H1 (cell line): ENCODE measurements around the gene RPA4. TPM values are rescaled to one million over a fixed set of nuclear protein-coding genes. Genes with fewer than 3 reads are reported as not detected.

Source experiments
- CTCF ChIA-PET: fragments of 300-600 bp; sonication (Branson Sonifier 250); formaldehyde crosslinking; loops from one replicate; lab custom pipeline; 2021; ENCODE audit not compliant: partially characterized antibody; lab: Charles Lee
- POLR2A ChIA-PET: fragments of 300-600 bp; sonication (Branson Sonifier 250); formaldehyde crosslinking; loops from one replicate; lab custom pipeline; 2021; ENCODE audit warnings: inconsistent platforms; ENCODE audit not compliant: partially characterized antibody; lab: Charles Lee
- DNase-seq, 2 experiments: peaks; one replicate each; pipeline versions ENCODE4 v3.0.0 to v3.0.0-alpha.2; 2010 to 2022; ENCODE audit warnings: low spot score in 2 of 2, low read depth in 1 of 2, mixed read lengths in 1 of 2
- FAIRE-seq: peaks from 2 replicates; lab custom pipeline; 2011; peaks lifted over from hg19 to GRCh38; lab: Jason Lieb, UNC
- H2AFZ ChIP-seq: 2 replicates; pipeline ENCODE4 v1.8.1; 2012; ENCODE audit warnings: low read length, inconsistent platforms
- H2AK5ac ChIP-seq: 2 replicates; pipeline ENCODE4 v1.6.1; 2013; ENCODE audit warnings: low read depth, low read length
- H2BK120ac ChIP-seq: replicated peaks from 2 replicates; pipeline ENCODE3; 2013; ENCODE audit warnings: low read depth, low read length, inconsistent platforms
- H2BK12ac ChIP-seq: 2 replicates; pipeline ENCODE4 v1.6.1; 2013; ENCODE audit warnings: low read depth, low read length
- H2BK15ac ChIP-seq: 2 replicates; pipeline ENCODE4 v1.6.1; 2013; ENCODE audit warnings: low read length
- H2BK20ac ChIP-seq: 2 replicates; pipeline ENCODE4 v1.6.1; 2013; ENCODE audit warnings: low read length
- H2BK5ac ChIP-seq: 2 replicates; pipeline ENCODE4 v1.6.1; 2013; ENCODE audit warnings: low read depth, low read length
- H3K14ac ChIP-seq: 2 replicates; pipeline ENCODE4 v1.6.1; 2013; ENCODE audit warnings: inconsistent platforms; ENCODE audit not compliant: insufficient read length
- H3K18ac ChIP-seq: 2 replicates; pipeline ENCODE4 v1.6.1; 2013; ENCODE audit warnings: low read length; ENCODE audit errors: extremely low read depth
- H3K23ac ChIP-seq: 2 replicates; pipeline ENCODE4 v1.6.1; 2013; ENCODE audit warnings: inconsistent platforms; ENCODE audit not compliant: insufficient read length
- H3K23me2 ChIP-seq: 2 replicates; pipeline ENCODE4 v1.6.1; 2013; ENCODE audit warnings: low read depth, low read length
- H3K27ac ChIP-seq: 2 replicates; pipeline ENCODE4 v1.6.1; 2011; ENCODE audit warnings: low read depth, low read length, inconsistent platforms
- H3K27me3 ChIP-seq, 4 experiments: replicated peaks in 1 of 4; 1 replicate in 1 of 4; 2 replicates in 3 of 4; pipeline versions ENCODE4 v1.6.1 to v1.8.1; 2011 to 2013; ENCODE audit warnings: low read length in 3 of 4, mild to moderate bottlenecking in 3 of 4, inconsistent platforms in 2 of 4, mixed read lengths in 2 of 4, moderate library complexity in 1 of 4; ENCODE audit not compliant: control insufficient read depth in 3 of 4, insufficient read depth in 3 of 4; ENCODE audit errors: extremely low read depth in 1 of 4
- H3K36me3 ChIP-seq, 4 experiments: 2 replicates each; pipeline versions ENCODE4 v1.6.1 to v1.8.1; 2011 to 2013; ENCODE audit warnings: mild to moderate bottlenecking in 4 of 4, low read length in 3 of 4, moderate library complexity in 2 of 4, control low read depth in 1 of 4, inconsistent platforms in 1 of 4; ENCODE audit not compliant: insufficient read depth in 4 of 4, control insufficient read depth in 2 of 4
- H3K4ac ChIP-seq: replicated peaks from 2 replicates; pipeline ENCODE3; 2013; ENCODE audit warnings: low read length, low read depth, mixed read lengths, inconsistent platforms; ENCODE audit not compliant: insufficient read length
- H3K4me1 ChIP-seq, 4 experiments: replicated peaks in 1 of 4; 1 replicate in 1 of 4; 2 replicates in 3 of 4; pipeline versions ENCODE4 v1.6.1 to v1.8.1; 2011 to 2013; ENCODE audit warnings: low read length in 3 of 4, inconsistent platforms in 2 of 4, mixed read lengths in 1 of 4; ENCODE audit not compliant: insufficient read depth in 4 of 4, control insufficient read depth in 3 of 4
- H3K4me2 ChIP-seq, 2 experiments: 2 replicates each; pipeline versions ENCODE4 v1.6.1 to v1.8.1; 2011 to 2013; ENCODE audit warnings: low read depth in 2 of 2, low read length in 2 of 2, control low read depth in 1 of 2, inconsistent platforms in 1 of 2, mild to moderate bottlenecking in 1 of 2; ENCODE audit not compliant: insufficient read depth in 1 of 2
- H3K4me3 ChIP-seq, 4 experiments: fragments of 200-600, 300-600 bp in 1 of 4; sonication (generic), shearing (Covaris generic), sonication (Bioruptor Twin) in 1 of 4; 2 replicates each; pipeline versions ENCODE4 v1.5.1 to v1.8.1; 2011 to 2016; ENCODE audit warnings: low read length in 4 of 4, low read depth in 3 of 4, control low read depth in 2 of 4, inconsistent platforms in 2 of 4, mild to moderate bottlenecking in 2 of 4, mixed read lengths in 1 of 4, moderate library complexity in 1 of 4; ENCODE audit not compliant: insufficient read depth in 2 of 4; ENCODE audit errors: extremely low read depth in 1 of 4
- H3K56ac ChIP-seq: replicated peaks from 2 replicates; pipeline ENCODE3; 2013; ENCODE audit warnings: low read depth, mild to moderate bottlenecking, mixed read lengths, low read length, inconsistent platforms; ENCODE audit not compliant: insufficient read length
- H3K79me1 ChIP-seq: 2 replicates; pipeline ENCODE4 v1.6.1; 2013; ENCODE audit warnings: low read depth, low read length, control low read depth
- H3K79me2 ChIP-seq, 2 experiments: 2 replicates each; pipeline versions ENCODE4 v1.6.1 to v1.8.1; 2012 to 2013; ENCODE audit warnings: low read length in 2 of 2, mild to moderate bottlenecking in 2 of 2, inconsistent platforms in 1 of 2; ENCODE audit not compliant: insufficient read depth in 2 of 2, control insufficient read depth in 1 of 2
- H3K9ac ChIP-seq, 4 experiments: replicated peaks in 1 of 4; 1 replicate in 1 of 4; 2 replicates in 3 of 4; pipeline versions ENCODE4 v1.6.1 to v1.8.1; 2011 to 2013; ENCODE audit warnings: low read depth in 3 of 4, low read length in 3 of 4, control low read depth in 2 of 4, mild to moderate bottlenecking in 2 of 4, moderate library complexity in 2 of 4, inconsistent platforms in 1 of 4; ENCODE audit errors: extremely low read depth in 1 of 4
- H3K9me3 ChIP-seq, 2 experiments: 2 replicates each; pipeline versions ENCODE4 v1.6.1 to v1.8.1; 2012 to 2013; ENCODE audit warnings: mild to moderate bottlenecking in 2 of 2, moderate library complexity in 2 of 2, control low read depth in 1 of 2, inconsistent platforms in 1 of 2, low read depth in 1 of 2, low read length in 1 of 2, mixed read lengths in 1 of 2; ENCODE audit not compliant: insufficient read depth in 2 of 2
- H4K20me1 ChIP-seq, 2 experiments: replicated peaks in 1 of 2; 2 replicates each; pipeline versions ENCODE3 to v1.8.1; 2011 to 2013; ENCODE audit warnings: inconsistent platforms in 2 of 2, low read length in 2 of 2, mild to moderate bottlenecking in 1 of 2; ENCODE audit not compliant: insufficient read depth in 2 of 2, control insufficient read depth in 1 of 2
- H4K5ac ChIP-seq: 2 replicates; pipeline ENCODE4 v1.6.1; 2013; ENCODE audit warnings: low read length, low read depth, mixed read lengths, inconsistent platforms; ENCODE audit not compliant: insufficient read length
- H4K8ac ChIP-seq: 2 replicates; pipeline ENCODE4 v1.8.0; 2013; ENCODE audit warnings: mild to moderate bottlenecking, moderate library complexity, low read length, inconsistent platforms; ENCODE audit not compliant: insufficient read depth; ENCODE audit errors: extremely low read depth
- H4K91ac ChIP-seq: replicated peaks from 2 replicates; pipeline ENCODE3; 2013; ENCODE audit warnings: low read length, mixed read lengths, inconsistent platforms; ENCODE audit not compliant: insufficient read length
- BCL11A ChIP-seq, 2 experiments: IDR thresholded peaks; one replicate each; pipeline ENCODE4 v1.6.1; 2011; ENCODE audit warnings: low read depth in 2 of 2, low read length in 2 of 2, mild to moderate bottlenecking in 2 of 2
- FOSL1 ChIP-seq: IDR thresholded peaks from 2 replicates; pipeline ENCODE4 v1.6.1; 2011; ENCODE audit warnings: mild to moderate bottlenecking, low read depth, low read length, moderate library complexity; ENCODE audit not compliant: insufficient read depth
- GABPA ChIP-seq: IDR thresholded peaks from 2 replicates; pipeline ENCODE4 v1.6.1; 2011; ENCODE audit warnings: mild to moderate bottlenecking, low read length, moderate library complexity, borderline replicate concordance; ENCODE audit not compliant: insufficient read depth
- JUN ChIP-seq: IDR thresholded peaks from 2 replicates; pipeline ENCODE4 v1.6.1; 2011; ENCODE audit warnings: low read depth, mild to moderate bottlenecking, improper control_type of control experiment, low read length
- KDM4A ChIP-seq: IDR thresholded peaks from one replicate; pipeline ENCODE4 v1.7.1; 2012; ENCODE audit warnings: low read depth, mild to moderate bottlenecking, moderate library complexity, low read length, inconsistent platforms; ENCODE audit not compliant: severe bottlenecking
- NANOG ChIP-seq: IDR thresholded peaks from 2 replicates; pipeline ENCODE4 v1.6.1; 2011; ENCODE audit warnings: low read length, low read depth, mild to moderate bottlenecking, inconsistent platforms; ENCODE audit not compliant: insufficient read depth, poor library complexity, severe bottlenecking
- RAD21 ChIP-seq, 2 experiments: IDR thresholded peaks in 1 of 2; conservative IDR thresholded peaks in 1 of 2; 2 replicates each; pipeline ENCODE4 v1.6.1; 2011; ENCODE audit warnings: low read depth in 2 of 2, low read length in 2 of 2, improper control_type of control experiment in 1 of 2, inconsistent platforms in 1 of 2, mild to moderate bottlenecking in 1 of 2, moderate library complexity in 1 of 2
- RFX5 ChIP-seq: IDR thresholded peaks from 2 replicates; pipeline ENCODE4 v1.6.1; 2011; ENCODE audit warnings: low read depth, low read length, improper control_type of control experiment, borderline replicate concordance
- WGBS, 2 experiments: shearing (Covaris generic) in 1 of 2; methylation state at CpG; one replicate each; pipeline versions ENCODE4 v1.1.6 to v1.1.7; 2013 to 2015; ENCODE audit warnings: low lambda C conversion rate in 2 of 2, mixed read lengths in 2 of 2, inconsistent platforms in 1 of 2, low coverage in 1 of 2, missing lambda C conversion rate in 1 of 2; ENCODE audit not compliant: insufficient replicate concordance in 2 of 2, insufficient coverage in 1 of 2, insufficient read length in 1 of 2; ENCODE audit errors: extremely low coverage in 1 of 2, missing lambda C conversion rate in 1 of 2; 5-methylcytosine and 5-hydroxymethylcytosine counted together
- polyA plus RNA-seq, 7 experiments: library from polyadenylated mRNA; depleted of rRNA in 3 of 7; stranded (reverse) in 5 of 7; unstranded in 2 of 7; fragments of >200 nt in 5 of 7; fragments of 200-250 nt in 2 of 7; gene quantifications; 1 replicate in 5 of 7; 2 replicates in 1 of 7; 4 replicates in 1 of 7; pipeline versions ENCODE4 v1.2.1 to v1.2.3, GENCODE V29; 2011 to 2013; ENCODE audit warnings: missing spikeins in 2 of 7, mixed read lengths in 2 of 7
- total RNA-seq: library from RNA; stranded (reverse); fragmentation: NEBNext Ultra II Directional; extraction: Animal tissue kit (Norgen Biotek cat#: 25700); gene quantifications from 2 replicates; pipeline ENCODE4 v1.2.1, GENCODE V29; 2021

RPA4 gene
- total and polyA plus RNA-seq, 2 of the 8 experiments (the other 6 are each of a cell fraction or from before 2014, with no cell fraction given): 0.17 to 0.24 TPM

- no peaks in the 10 kb centered on the region for H3K79me2 ChIP-seq
- no peak overlapping the region for H3K14ac ChIP-seq
- H3K18ac ChIP-seq: no peak overlapping the region
- H3K23me2 ChIP-seq: no peaks in the 10 kb centered on the region
- H3K9ac ChIP-seq: no peak overlapping the region
- no peaks in the 10 kb centered on the region for H3K36me3 ChIP-seq
- FAIRE-seq: no peak
- no peak overlapping the region for H2BK5ac ChIP-seq
- H3K56ac ChIP-seq: no peak overlapping the region
- no peak overlapping the region for H2AK5ac ChIP-seq
- no peaks in the 10 kb centered on the region for H3K79me1 ChIP-seq
- H2AFZ ChIP-seq: no peak overlapping the region
- DNase-seq: no peak
- CTCF ChIA-PET: no interaction called here
- POLR2A ChIA-PET: no interaction called here
- no peaks in the 10 kb centered on the region for H3K4me1 ChIP-seq
- H3K27ac ChIP-seq: no peak overlapping the region
- no peaks in the 10 kb centered on the region for H4K20me1 ChIP-seq
- no peaks in the 10 kb centered on the region for H3K27me3 ChIP-seq
- H2BK12ac ChIP-seq: no peak overlapping the region
- H2BK120ac ChIP-seq: no peak overlapping the region
- H4K91ac ChIP-seq: no peak overlapping the region
- H3K9me3 ChIP-seq: no peaks in the 10 kb centered on the region
- H3K23ac ChIP-seq: no peak overlapping the region
- H2BK20ac ChIP-seq: no peak overlapping the region
- H3K4ac ChIP-seq: no peak overlapping the region
- WGBS, 2 experiments: 100% methylated on average over 2 of the region's 2 CpGs; no CpG with 5 or more reads in 1 of the 2 experiments
- H3K4me2 ChIP-seq: no peak overlapping the region
- no peak for TF ChIP-seq JUN
- TF ChIP-seq NANOG: no peak
- TF ChIP-seq BCL11A (IDR thresholded peaks at IDR 0.05; ENCODE audit: low read depth in 2 of 2, low read length in 2 of 2): no peak
- TF ChIP-seq GABPA: no peak
- no peak for TF ChIP-seq RFX5
- TF ChIP-seq KDM4A: no peak
- TF ChIP-seq FOSL1: no peak
- TF ChIP-seq RAD21 (IDR thresholded peaks at IDR 0.05 in 1 of 2, conservative IDR thresholded peaks at IDR 0.05 in 1 of 2; ENCODE audit: low read depth in 2 of 2, low read length in 2 of 2): no peak
- no peak overlapping the region for H2BK15ac ChIP-seq
- H3K4me3 ChIP-seq: no peak overlapping the region
- no peak overlapping the region for H4K5ac ChIP-seq
- H4K8ac ChIP-seq: no peak overlapping the region
Observed at GRCh38 chrX:96906741-96907140, 23.0 kb downstream of the RPA4 start.
